HepG2 (cell line): ENCODE results near the gene GTPBP6. TPM values are rescaled to one million over a fixed set of nuclear protein-coding genes. Genes with fewer than 3 reads are reported as not detected.

ENCODE experiments used
- ARNT ChIP-seq: fragments of 450-650 bp; IDR thresholded peaks from 2 replicates; pipeline ENCODE4 v1.6.1; 2017
- ELK4 ChIP-seq: sonication (generic); formaldehyde crosslinking; IDR thresholded peaks from 2 replicates; pipeline ENCODE4 v1.9.0; 2021; ENCODE audit warnings: missing genetic modification reagents, borderline replicate concordance
- FOSL2 ChIP-seq: sonication (generic); formaldehyde crosslinking; IDR thresholded peaks from 2 replicates; pipeline ENCODE4 v1.4.0; 2020; ENCODE audit warnings: missing genetic modification reagents
- GATAD2A ChIP-seq: IDR thresholded peaks from 2 replicates; pipeline ENCODE4 v1.6.1; 2016
- IKZF4 ChIP-seq: sonication (generic); formaldehyde crosslinking; IDR thresholded peaks from 2 replicates; pipeline ENCODE4 v1.5.1; 2020; ENCODE audit warnings: borderline replicate concordance, mild to moderate bottlenecking, low read depth, missing genetic modification reagents; ENCODE audit errors: not compliant biosample characterization
- JUNB ChIP-seq: sonication (generic); formaldehyde crosslinking; IDR thresholded peaks from 2 replicates; pipeline ENCODE4 v1.8.0; 2022; ENCODE audit warnings: missing genetic modification reagents, mild to moderate bottlenecking, borderline replicate concordance
- MLXIP ChIP-seq: sonication (generic); formaldehyde crosslinking; IDR thresholded peaks from 2 replicates; pipeline ENCODE4 v1.9.0; 2021; ENCODE audit warnings: missing genetic modification reagents, borderline replicate concordance
- NBN ChIP-seq: fragments of 450-650 bp; conservative IDR thresholded peaks from 2 replicates; pipeline ENCODE4 v1.6.1; 2017
- NFKBIZ ChIP-seq: IDR thresholded peaks from 2 replicates; pipeline ENCODE4 v1.6.1; 2018; ENCODE audit warnings: missing genetic modification reagents, missing compliant biosample characterization
- PAWR ChIP-seq: sonication (generic); formaldehyde crosslinking; IDR thresholded peaks from 2 replicates; pipeline ENCODE4 v1.4.0; 2020; ENCODE audit warnings: missing genetic modification reagents, mild to moderate bottlenecking, borderline replicate concordance
- PBX3 ChIP-seq: sonication (generic); formaldehyde crosslinking; IDR thresholded peaks from 2 replicates; pipeline ENCODE4 v1.8.1; 2023; ENCODE audit warnings: missing genetic modification reagents, inconsistent platforms, borderline replicate concordance
- STAT6 ChIP-seq: sonication (generic); formaldehyde crosslinking; IDR thresholded peaks from 2 replicates; pipeline ENCODE4 v1.4.0; 2020; ENCODE audit warnings: missing genetic modification reagents, mild to moderate bottlenecking, borderline replicate concordance
- YEATS4 ChIP-seq: sonication (generic); formaldehyde crosslinking; IDR thresholded peaks from 2 replicates; pipeline ENCODE4 v1.4.0; 2020; ENCODE audit warnings: missing genetic modification reagents, borderline replicate concordance
- ZBTB38 ChIP-seq: sonication (generic); formaldehyde crosslinking; IDR thresholded peaks from 2 replicates; pipeline ENCODE4 v1.5.1; 2020; ENCODE audit warnings: mild to moderate bottlenecking, missing genetic modification reagents
- ZFX ChIP-seq: sonication (generic); formaldehyde crosslinking; IDR thresholded peaks from 2 replicates; pipeline ENCODE4 v1.4.0; 2020; ENCODE audit warnings: mild to moderate bottlenecking, low read depth, missing genetic modification reagents, moderate library complexity
- ZNF263 ChIP-seq: sonication (generic); formaldehyde crosslinking; IDR thresholded peaks from 2 replicates; pipeline ENCODE4 v1.4.0; 2020; ENCODE audit warnings: missing genetic modification reagents
- ZNF383 ChIP-seq: sonication (generic); formaldehyde crosslinking; IDR thresholded peaks from 2 replicates; pipeline ENCODE4 v1.4.0; 2020; ENCODE audit warnings: missing genetic modification reagents, mild to moderate bottlenecking, borderline replicate concordance
- ZNF749 ChIP-seq: sonication (generic); formaldehyde crosslinking; IDR thresholded peaks from 2 replicates; pipeline ENCODE4 v1.8.0; 2022; ENCODE audit warnings: mild to moderate bottlenecking, missing genetic modification reagents, moderate library complexity, borderline replicate concordance
- ZNF784 ChIP-seq: sonication (generic); formaldehyde crosslinking; IDR thresholded peaks from 2 replicates; pipeline ENCODE4 v1.5.1; 2020; ENCODE audit warnings: missing genetic modification reagents, mild to moderate bottlenecking, borderline replicate concordance
- ZNF891 ChIP-seq: sonication (generic); formaldehyde crosslinking; IDR thresholded peaks from 2 replicates; pipeline ENCODE4 v1.5.0; 2020; ENCODE audit warnings: mild to moderate bottlenecking, missing genetic modification reagents
- ZSCAN22 ChIP-seq: sonication (generic); formaldehyde crosslinking; IDR thresholded peaks from 2 replicates; pipeline ENCODE4 v1.4.0; 2020; ENCODE audit warnings: mild to moderate bottlenecking, missing genetic modification reagents
- polyA plus RNA-seq, 8 experiments: library from polyadenylated mRNA; depleted of rRNA in 3 of 8; stranded (reverse) in 7 of 8; unstranded in 1 of 8; fragments of >200 nt; fragmentation: Illumina TruSeq in 4 of 8; extraction: Trizol in 4 of 8; gene quantifications; 2 replicates each; pipeline versions ENCODE4 v1.2.1 to v1.2.3, GENCODE V29; 2011 to 2016; ENCODE audit warnings: low read depth in 4 of 8, missing spikeins in 1 of 8, mixed read lengths in 1 of 8; ENCODE audit not compliant: insufficient read depth in 1 of 8
- total RNA-seq, 5 experiments: library from RNA; depleted of rRNA; stranded (reverse); fragments of >200 nt; fragmentation: Illumina TruSeq; extraction: Trizol; gene quantifications; 2 replicates each; pipeline ENCODE4 v1.2.3, GENCODE V29; 2016; ENCODE audit warnings: low read depth in 1 of 5

The GTPBP6 gene
- total and polyA plus RNA-seq, 2 of the 13 experiments (the other 11 are each of a cell fraction or from before 2014, with no cell fraction given): 20.2 to 39.6 TPM

- TF ChIP-seq JUNB (CRISPR knock-in tag) (no peak), PBX3 (CRISPR knock-in tag) (no peak), GATAD2A (CRISPR knock-in tag) (peak; percentile 64), STAT6 (CRISPR knock-in tag) (no peak), ELK4 (CRISPR knock-in tag) (no peak), MLXIP (CRISPR knock-in tag) (no peak), ZFX (CRISPR knock-in tag) (no peak), ZNF749 (CRISPR knock-in tag) (no peak), ZNF383 (CRISPR knock-in tag) (no peak), ZNF784 (CRISPR knock-in tag) (no peak), IKZF4 (CRISPR knock-in tag) (no peak), YEATS4 (CRISPR knock-in tag) (no peak), ZNF891 (no peak), ZSCAN22 (CRISPR knock-in tag) (no peak), NBN (no peak), PAWR (CRISPR knock-in tag) (no peak), ARNT (no peak), NFKBIZ (CRISPR knock-in tag) (no peak), ZNF263 (CRISPR knock-in tag) (no peak), ZBTB38 (CRISPR knock-in tag) (no peak), FOSL2 (CRISPR knock-in tag) (no peak)
These were observed 53.8 kb downstream of the GTPBP6 start (continued) for GRCh38 chrX:264634-265455.
